CD14-positive monocyte (primary cell): ENCODE results near the gene VIM. TPM values are rescaled to one million over a fixed set of nuclear protein-coding genes. Genes with fewer than 3 reads are reported as not detected.

ENCODE experiments used
- DNase-seq, 3 donors: peaks; one replicate each; pipeline ENCODE4 v3.0.0-alpha.2; 2011 to 2022
- H2AFZ ChIP-seq: 2 replicates; pipeline ENCODE4 v1.6.0; 2012; ENCODE audit warnings: mild to moderate bottlenecking, low read depth, low read length, inconsistent platforms; ENCODE audit not compliant: insufficient read depth, poor library complexity, severe bottlenecking
- H3K27ac ChIP-seq, 2 donors: 1 replicate in 1 of 2; 2 replicates in 1 of 2; pipeline ENCODE4 v1.5.1; 2012 to 2013; ENCODE audit warnings: low read length in 2 of 2, control low read depth in 1 of 2, inconsistent platforms in 1 of 2, low read depth in 1 of 2, mild to moderate bottlenecking in 1 of 2
- H3K27me3 ChIP-seq, 2 donors: one replicate each; pipeline versions ENCODE4 v1.6.0 to v1.6.1; 2011 to 2013; ENCODE audit warnings: low read length in 2 of 2; ENCODE audit not compliant: control insufficient read depth in 2 of 2, insufficient read depth in 2 of 2
- H3K36me3 ChIP-seq, 2 donors: replicated peaks in 1 of 2; 1 replicate in 1 of 2; 2 replicates in 1 of 2; pipeline versions ENCODE4 v1.5.1 to v1.6.1; 2012 to 2013; ENCODE audit warnings: low read length in 2 of 2, control low read depth in 1 of 2, inconsistent platforms in 1 of 2, mild to moderate bottlenecking in 1 of 2; ENCODE audit not compliant: insufficient read depth in 2 of 2, control insufficient read depth in 1 of 2
- H3K4me1 ChIP-seq, 2 donors: 1 replicate in 1 of 2; 2 replicates in 1 of 2; pipeline versions ENCODE4 v1.5.1 to v1.6.1; 2012 to 2013; ENCODE audit warnings: low read length in 2 of 2, control low read depth in 1 of 2, inconsistent platforms in 1 of 2, mild to moderate bottlenecking in 1 of 2, moderate library complexity in 1 of 2; ENCODE audit not compliant: insufficient read depth in 2 of 2, control insufficient read depth in 1 of 2
- H3K4me2 ChIP-seq: replicated peaks from 2 replicates; pipeline ENCODE3; 2012; ENCODE audit warnings: low read length, moderate library complexity, mild to moderate bottlenecking; ENCODE audit not compliant: poor library complexity, severe bottlenecking; ENCODE audit errors: extremely low read depth
- H3K4me3 ChIP-seq, 3 experiments: fragments of 200-600 bp in 1 of 3; sonication (generic) in 1 of 3; replicated peaks in 1 of 3; 1 replicate in 2 of 3; 2 replicates in 1 of 3; pipeline ENCODE4 v1.5.1; 2011 to 2013; ENCODE audit warnings: low read length in 3 of 3, mild to moderate bottlenecking in 3 of 3, control low read depth in 2 of 3, low read depth in 2 of 3, inconsistent platforms in 1 of 3, moderate library complexity in 1 of 3
- H3K79me2 ChIP-seq: 2 replicates; pipeline ENCODE4 v1.6.0; 2012; ENCODE audit warnings: mild to moderate bottlenecking, control low read depth, inconsistent platforms, low read length, moderate library complexity; ENCODE audit not compliant: insufficient read depth
- H3K9ac ChIP-seq: 2 replicates; pipeline ENCODE4 v1.6.0; 2017; ENCODE audit warnings: low read length, mild to moderate bottlenecking; ENCODE audit not compliant: insufficient read depth, poor library complexity, severe bottlenecking
- H3K9me3 ChIP-seq, 2 donors: replicated peaks in 1 of 2; 1 replicate in 1 of 2; 2 replicates in 1 of 2; pipeline versions ENCODE4 v1.5.1 to v1.6.1; 2012 to 2013; ENCODE audit warnings: low read length in 2 of 2, control low read depth in 1 of 2; ENCODE audit not compliant: control insufficient read depth in 1 of 2, insufficient read depth in 1 of 2
- H4K20me1 ChIP-seq: 2 replicates; pipeline ENCODE4 v1.6.0; 2012; ENCODE audit warnings: mild to moderate bottlenecking, low read length, control low read depth, moderate library complexity; ENCODE audit not compliant: insufficient read depth
- H3K27ac Mint-ChIP-seq, 7 donors: one replicate each; pipeline ENCODE4 v1.8.0; 2020; ENCODE audit warnings: mild to moderate bottlenecking in 7 of 7, mixed read lengths in 7 of 7, moderate library complexity in 6 of 7, inconsistent platforms in 2 of 7
- H3K27me3 Mint-ChIP-seq, 3 donors: one replicate each; pipeline ENCODE4 v1.8.0; 2021 to 2022; ENCODE audit warnings: low read depth in 3 of 3, mild to moderate bottlenecking in 3 of 3, mixed read lengths in 3 of 3, moderate library complexity in 3 of 3, inconsistent platforms in 1 of 3
- H3K36me3 Mint-ChIP-seq, 2 donors: one replicate each; pipeline ENCODE4 v1.8.0; 2020; ENCODE audit warnings: mixed read lengths in 2 of 2, inconsistent platforms in 1 of 2, mild to moderate bottlenecking in 1 of 2
- H3K4me1 Mint-ChIP-seq: one replicate; pipeline ENCODE4 v1.8.0; 2020; ENCODE audit warnings: mild to moderate bottlenecking, mixed read lengths
- H3K4me3 Mint-ChIP-seq, 2 donors: one replicate each; pipeline ENCODE4 v1.8.0; 2020; ENCODE audit warnings: mild to moderate bottlenecking in 2 of 2, mixed read lengths in 2 of 2, moderate library complexity in 1 of 2
- H3K9me3 Mint-ChIP-seq, 7 donors: one replicate each; pipeline ENCODE4 v1.8.0; 2020 to 2022; ENCODE audit warnings: mixed read lengths in 7 of 7, mild to moderate bottlenecking in 6 of 7, moderate library complexity in 6 of 7, inconsistent platforms in 2 of 7
- CTCF ChIP-seq: fragments of 200-600 bp; IDR thresholded peaks from one replicate; pipeline ENCODE4 v1.8.0; 2022; ENCODE audit warnings: antibody characterized with exemption, mild to moderate bottlenecking
- WGBS: methylation state at CpG from one replicate; pipeline ENCODE4 v1.1.5; 2013; ENCODE audit warnings: missing lambda C conversion rate; ENCODE audit not compliant: insufficient coverage; 5-methylcytosine and 5-hydroxymethylcytosine counted together
- intact Hi-C, 2 donors: fragments of 100-400 bp; cut with micrococcal nuclease; formaldehyde crosslinking; loops; one replicate each; pipeline versions ENCODE4 v1.15.0 to v1.15.1; 2023
- polyA plus RNA-seq, 3 donors: library from polyadenylated mRNA; depleted of rRNA in 1 of 3; unstranded in 2 of 3; stranded (reverse) in 1 of 3; fragments of 300-500 nt in 2 of 3; fragments of >200 nt in 1 of 3; fragmentation: Illumina TruSeq in 2 of 3; gene quantifications; 1 replicate in 2 of 3; 2 replicates in 1 of 3; pipeline ENCODE4 v1.2.3, GENCODE V29; 2012 to 2021

Gene VIM
- polyA plus RNA-seq, 3 donors: 697 to 4,055 (median 932) TPM

GRCh38 chr10:17229717-17229966, 1.6 kb downstream of the VIM start:
- peak overlapping the region; percentile 96 to 99 for H3K4me3 Mint-ChIP-seq
- peak overlapping the region; percentile 77 to 100 (median 97) for H3K4me3 ChIP-seq
- H4K20me1 ChIP-seq: peaks cover 56% of the 10 kb centered on the region
- H3K9ac ChIP-seq: peak overlapping the region; percentile 100
- no peaks in the 10 kb centered on the region for H3K9me3 ChIP-seq
- peak overlapping the region; percentile 99 to 100 (median 99) for H3K27ac Mint-ChIP-seq
- H3K27me3 ChIP-seq: no peaks in the 10 kb centered on the region
- H3K4me1 Mint-ChIP-seq: peaks cover 54% of the 10 kb centered on the region
- H3K27ac ChIP-seq: peak overlapping the region; percentile 98 to 100
- peaks cover 45 to 65% of the 10 kb centered on the region in 2 donors for H3K4me1 ChIP-seq
- intact Hi-C loops: loop anchor here (2.0 to 5.0 kb wide), 4 partner anchors 15 to 207 kb away; no protein-coding TSS in a partner anchor
- no peak overlapping the region for H2AFZ ChIP-seq
- DNase-seq: no peak
- peaks cover 51 to 62% of the 10 kb centered on the region in 2 donors for H3K36me3 Mint-ChIP-seq
- no peak for TF ChIP-seq CTCF
- WGBS: 1% methylated on average over 21 of the region's 21 CpGs
- peak overlapping the region; percentile 88 for H3K4me2 ChIP-seq
- peaks cover 0 to 19% (median 5%) of the 10 kb centered on the region in 3 donors for H3K27me3 Mint-ChIP-seq
- peaks cover 39% of the 10 kb centered on the region in 2 donors for H3K36me3 ChIP-seq
- H3K9me3 Mint-ChIP-seq: peaks cover 0 to 15% (median 2%) of the 10 kb centered on the region in 7 donors
- H3K79me2 ChIP-seq: peaks cover 84% of the 10 kb centered on the region

- peak overlapping the region; percentile 88 for H3K4me2 ChIP-seq
- Mint-ChIP-seq H3K36me3 (peaks cover 51 to 62% of the 10 kb centered on the region in 2 donors), H3K27me3 (peaks cover 0 to 19% (median 2%) of the 10 kb centered on the region in 3 donors), H3K9me3 (peaks cover 0 to 15% (median 2%) of the 10 kb centered on the region in 7 donors), H3K4me3 (peak overlapping the region; percentile 96 to 99), H3K27ac (peak overlapping the region; percentile 99 to 100 (median 99)), H3K4me1 (peaks cover 55% of the 10 kb centered on the region)
- under 1% methylated on average over 39 of the region's 43 CpGs for WGBS
- H3K79me2 ChIP-seq: peaks cover 80% of the 10 kb centered on the region
- TF ChIP-seq CTCF: no peak
- no peaks in the 10 kb centered on the region for H3K27me3 ChIP-seq
- peaks cover 61% of the 10 kb centered on the region for H4K20me1 ChIP-seq
- peaks cover 44 to 67% of the 10 kb centered on the region in 2 donors for H3K4me1 ChIP-seq
- H3K4me3 ChIP-seq: peak overlapping the region; percentile 77 to 100 (median 97)
- peak overlapping the region; percentile 100 for H3K9ac ChIP-seq
- peak; percentile 83 to 92 (median 90) for DNase-seq
- no peaks in the 10 kb centered on the region for H3K9me3 ChIP-seq
- no peak overlapping the region for H2AFZ ChIP-seq
- peaks cover 44% of the 10 kb centered on the region in 2 donors for H3K36me3 ChIP-seq
- peak overlapping the region; percentile 98 to 100 for H3K27ac ChIP-seq
- intact Hi-C loops: loop anchor here (2.0 to 10.0 kb wide), 5 partner anchors 15 to 325 kb away; no protein-coding TSS in a partner anchor
Observed at GRCh38 chr10:17229967-17230682, 2.1 kb downstream of the VIM start.
